Trophoblast cell (in vitro differentiated cells and primary cell): Measurements from ENCODE around the gene C2orf80.
A peak's percentile ranks its signal among the peaks of the same experiment; 100 is the strongest.

Source experiments
- DNase-seq, 2 donors: peaks; one replicate each; pipeline ENCODE4 v3.0.0-alpha.2; 2016
- H2AFZ ChIP-seq: 2 replicates; pipeline ENCODE4 v1.6.1; 2013; ENCODE audit warnings: low read length, moderate library complexity, mild to moderate bottlenecking; ENCODE audit not compliant: insufficient read depth, poor library complexity
- H2AK5ac ChIP-seq: 2 replicates; pipeline ENCODE4 v1.6.1; 2013; ENCODE audit warnings: mild to moderate bottlenecking, low read length
- H2BK120ac ChIP-seq: 2 replicates; pipeline ENCODE4 v1.6.1; 2013; ENCODE audit warnings: low read length, mild to moderate bottlenecking, moderate library complexity; ENCODE audit not compliant: insufficient read depth, poor library complexity
- H2BK12ac ChIP-seq: 2 replicates; pipeline ENCODE4 v1.6.1; 2013; ENCODE audit warnings: mild to moderate bottlenecking, low read length, moderate library complexity
- H2BK5ac ChIP-seq: 2 replicates; pipeline ENCODE4 v1.6.1; 2013; ENCODE audit warnings: low read length, low read depth, moderate library complexity, mild to moderate bottlenecking; ENCODE audit not compliant: poor library complexity
- H3K14ac ChIP-seq: 2 replicates; pipeline ENCODE4 v1.6.1; 2013; ENCODE audit warnings: mild to moderate bottlenecking, low read length
- H3K18ac ChIP-seq: 2 replicates; pipeline ENCODE4 v1.6.1; 2013; ENCODE audit warnings: mild to moderate bottlenecking, low read length
- H3K23ac ChIP-seq: 2 replicates; pipeline ENCODE4 v1.6.1; 2013; ENCODE audit warnings: low read length
- H3K27ac ChIP-seq: 2 replicates; pipeline ENCODE4 v1.5.1; 2013; ENCODE audit warnings: low read depth, mild to moderate bottlenecking, inconsistent platforms, low read length, moderate library complexity
- H3K27me3 ChIP-seq: 2 replicates; pipeline ENCODE4 v1.6.1; 2013; ENCODE audit warnings: inconsistent platforms, mild to moderate bottlenecking, low read length, moderate library complexity; ENCODE audit not compliant: insufficient read depth
- H3K36me3 ChIP-seq, 2 experiments: 1 replicate in 1 of 2; 2 replicates in 1 of 2; pipeline ENCODE4 v1.6.1; 2013; ENCODE audit warnings: low read length in 2 of 2, mild to moderate bottlenecking in 2 of 2, moderate library complexity in 1 of 2; ENCODE audit not compliant: insufficient read depth in 2 of 2, control insufficient read depth in 1 of 2
- H3K4ac ChIP-seq: 2 replicates; pipeline ENCODE4 v1.6.1; 2013; ENCODE audit warnings: low read depth, mild to moderate bottlenecking, low read length, moderate library complexity
- H3K4me1 ChIP-seq, 2 experiments: 1 replicate in 1 of 2; 2 replicates in 1 of 2; pipeline ENCODE4 v1.6.1; 2013; ENCODE audit warnings: low read length in 2 of 2, mild to moderate bottlenecking in 2 of 2, moderate library complexity in 1 of 2; ENCODE audit not compliant: insufficient read depth in 2 of 2, control insufficient read depth in 1 of 2
- H3K4me2 ChIP-seq: 2 replicates; pipeline ENCODE4 v1.6.1; 2013; ENCODE audit warnings: inconsistent platforms, mild to moderate bottlenecking, low read length, moderate library complexity
- H3K4me3 ChIP-seq: 2 replicates; pipeline ENCODE4 v1.5.1; 2013; ENCODE audit warnings: mild to moderate bottlenecking, low read depth, low read length, inconsistent platforms
- H3K79me1 ChIP-seq: one replicate; pipeline ENCODE4 v1.6.1; 2013; ENCODE audit warnings: low read length
- H3K79me2 ChIP-seq: 2 replicates; pipeline ENCODE4 v1.6.1; 2013; ENCODE audit warnings: low read length, mild to moderate bottlenecking; ENCODE audit not compliant: control insufficient read depth, insufficient read depth, poor library complexity
- H3K9ac ChIP-seq: 2 replicates; pipeline ENCODE4 v1.6.1; 2013; ENCODE audit warnings: mild to moderate bottlenecking, low read length
- H3K9me3 ChIP-seq: 2 replicates; pipeline ENCODE4 v1.6.1; 2013; ENCODE audit warnings: low read depth, mild to moderate bottlenecking, control low read depth, inconsistent platforms, low read length; ENCODE audit not compliant: insufficient read depth
- H4K12ac ChIP-seq: 2 replicates; pipeline ENCODE4 v1.6.1; 2013; ENCODE audit warnings: low read depth, mild to moderate bottlenecking, low read length, moderate library complexity
- H4K8ac ChIP-seq: 2 replicates; pipeline ENCODE4 v1.6.1; 2013; ENCODE audit warnings: low read depth, mild to moderate bottlenecking, low read length, moderate library complexity
- H4K91ac ChIP-seq: one replicate; pipeline ENCODE4 v1.6.1; 2013; ENCODE audit warnings: low read depth, mild to moderate bottlenecking, low read length, moderate library complexity
- WGBS: extraction: QIAGEN DNeasy Blood & Tissue Kit; methylation state at CpG from one replicate; pipeline ENCODE4 v1.1.7; 2013; ENCODE audit warnings: missing lambda C conversion rate; ENCODE audit not compliant: insufficient read length, insufficient coverage; ENCODE audit errors: extremely low coverage; 5-methylcytosine and 5-hydroxymethylcytosine counted together

C2orf80 gene

GRCh38 chr2:208172125-208172524 is 17.7 kb downstream of the C2orf80 start:
- Histone ChIP-seq H4K91ac (no peak overlapping the region), H3K27me3 (no peaks in the 10 kb centered on the region), H2AFZ (no peak overlapping the region), H2AK5ac (no peak overlapping the region), H3K27ac (no peak overlapping the region), H3K4me2 (no peak overlapping the region), H4K12ac (no peak overlapping the region), H3K36me3 (no peaks in the 10 kb centered on the region), H3K4ac (no peak overlapping the region), H4K8ac (no peak overlapping the region), H3K4me3 (no peak overlapping the region), H2BK120ac (no peak overlapping the region), H2BK5ac (no peak overlapping the region), H3K18ac (no peak overlapping the region), H3K14ac (no peak overlapping the region), H3K4me1 (no peaks in the 10 kb centered on the region), H3K79me2 (no peaks in the 10 kb centered on the region), H3K79me1 (no peaks in the 10 kb centered on the region), H3K23ac (no peak overlapping the region), H3K9ac (no peak overlapping the region), H3K9me3 (no peaks in the 10 kb centered on the region), H2BK12ac (no peak overlapping the region)
- DNase-seq = no peak
- no CpG with 5 or more reads among the region's 4 CpGs for WGBS

- no CpG with 5 or more reads among the region's 2 CpGs for WGBS
- Histone ChIP-seq H4K8ac (no peak overlapping the region), H3K79me1 (no peaks in the 10 kb centered on the region)
Measured at GRCh38 chr2:208164951-208165755, 24.7 kb downstream of the C2orf80 start.

GRCh38 chr2:208163489-208163888 is 26.3 kb downstream of the C2orf80 start, which contains the start of gene CRYGA:
Gene CRYGA (minus strand): TSS chr2:208163589. CDS start chr2:208163556, 33 bp downstream.
- Histone ChIP-seq H3K14ac (no peak within 1 kb of the TSS), H3K4me1 (no peaks in the 10 kb centered on the region), H3K4me3 (peak within 1 kb of the TSS; percentile 16), H3K27me3 (no peaks in the 10 kb centered on the region), H3K9me3 (no peaks in the 10 kb centered on the region), H3K23ac (no peak within 1 kb of the TSS), H3K36me3 (no peaks in the 10 kb centered on the region), H3K4me2 (no peak within 1 kb of the TSS), H4K12ac (no peak within 1 kb of the TSS), H3K79me1 (no peaks in the 10 kb centered on the region), H4K8ac (no peak within 1 kb of the TSS), H2BK5ac (no peak within 1 kb of the TSS), H4K91ac (no peak within 1 kb of the TSS), H2AFZ (no peak within 1 kb of the TSS), H2AK5ac (no peak within 1 kb of the TSS), H2BK120ac (no peak within 1 kb of the TSS), H2BK12ac (no peak within 1 kb of the TSS), H3K4ac (no peak within 1 kb of the TSS), H3K18ac (no peak within 1 kb of the TSS), H3K79me2 (no peaks in the 10 kb centered on the region), H3K9ac (no peak within 1 kb of the TSS), H3K27ac (no peak within 1 kb of the TSS)
- no CpG with 5 or more reads among the region's 2 CpGs for WGBS
- no peak for DNase-seq

More at GRCh38 chr2:208164951-208165755, 24.7 kb downstream of the C2orf80 start:
- Histone ChIP-seq H2BK12ac (no peak overlapping the region), H2BK5ac (no peak overlapping the region), H3K9ac (no peak overlapping the region), H3K4ac (no peak overlapping the region), H3K4me2 (no peak overlapping the region), H3K4me3 (no peak overlapping the region), H3K14ac (no peak overlapping the region), H3K36me3 (no peaks in the 10 kb centered on the region), H2AFZ (no peak overlapping the region), H2BK120ac (no peak overlapping the region), H3K9me3 (no peaks in the 10 kb centered on the region), H4K91ac (no peak overlapping the region), H3K4me1 (no peaks in the 10 kb centered on the region), H3K79me2 (no peaks in the 10 kb centered on the region), H3K23ac (no peak overlapping the region), H3K18ac (no peak overlapping the region), H2AK5ac (no peak overlapping the region), H3K27me3 (no peaks in the 10 kb centered on the region), H3K27ac (no peak overlapping the region), H4K12ac (no peak overlapping the region)
- no peak for DNase-seq

GRCh38 chr2:208156439-208156838 is 33.4 kb downstream of the C2orf80 start:
- Histone ChIP-seq H3K23ac (no peak overlapping the region), H3K18ac (no peak overlapping the region), H3K4me2 (no peak overlapping the region), H4K12ac (no peak overlapping the region), H3K9ac (no peak overlapping the region), H4K8ac (no peak overlapping the region), H2BK5ac (no peak overlapping the region), H2AK5ac (no peak overlapping the region), H2AFZ (no peak overlapping the region), H3K36me3 (no peaks in the 10 kb centered on the region), H3K27me3 (no peaks in the 10 kb centered on the region), H3K9me3 (no peaks in the 10 kb centered on the region), H3K14ac (no peak overlapping the region), H4K91ac (no peak overlapping the region), H2BK12ac (no peak overlapping the region), H3K4me3 (no peak overlapping the region), H3K79me1 (no peaks in the 10 kb centered on the region), H3K4ac (no peak overlapping the region), H3K79me2 (no peaks in the 10 kb centered on the region), H3K4me1 (no peaks in the 10 kb centered on the region), H3K27ac (no peak overlapping the region), H2BK120ac (no peak overlapping the region)
- no peak for DNase-seq
- WGBS = no CpG with 5 or more reads among the region's 2 CpGs
